SKM-1 (cell line): ENCODE data around the gene ARID3C.

Source experiments
- DNase-seq: peaks from one replicate; lab custom pipeline; 2025; ENCODE audit not compliant: unreplicated experiment; lab: John Stamatoyannopoulos, UW

The ARID3C gene

DNA sequence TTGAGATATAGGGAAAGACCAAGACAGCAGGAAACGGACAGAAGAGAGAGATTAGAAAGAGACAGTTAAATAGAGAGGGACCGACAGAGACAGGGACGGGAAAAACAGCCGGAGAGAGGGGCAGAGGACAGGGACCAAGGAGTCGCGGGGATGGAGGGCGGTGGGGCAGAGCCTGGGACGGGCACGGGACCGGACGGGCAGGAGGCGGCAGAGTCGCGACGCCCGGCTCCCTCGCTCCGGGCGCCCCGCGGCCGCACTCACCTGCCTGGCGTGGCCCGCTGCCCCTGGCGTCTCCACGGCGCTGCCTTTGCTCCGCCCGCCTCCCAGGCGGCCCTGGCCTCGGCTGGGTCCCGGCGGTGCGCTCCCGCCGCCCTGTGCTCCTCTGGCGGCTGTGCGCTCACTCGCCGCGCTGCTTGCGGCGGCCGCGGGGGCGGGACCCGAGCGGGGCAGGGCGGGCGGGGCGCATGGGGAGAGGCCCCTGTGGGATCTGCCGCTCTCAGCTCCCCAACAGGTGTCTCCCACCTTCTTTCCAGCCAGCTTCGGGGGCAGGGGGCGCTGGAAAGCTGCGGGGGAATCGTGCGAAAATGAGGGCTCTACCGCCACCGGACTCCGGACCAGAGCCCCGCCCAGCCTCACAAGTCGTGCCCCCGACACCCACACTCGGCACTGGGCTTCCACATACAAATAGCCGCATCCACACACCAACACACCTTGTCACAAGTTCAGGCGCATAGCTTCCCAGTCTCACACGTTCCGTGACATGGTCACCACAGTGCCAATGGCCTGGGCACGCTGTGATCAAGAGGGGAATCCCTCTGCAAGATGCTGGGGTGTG, at the start of gene ARID3C:
Gene ARID3C (minus strand): TSS at position 411 of the 835 bp plus-strand sequence. CDS start 1,052 bp downstream, outside the sequence.
- no peak for DNase-seq

DNA sequence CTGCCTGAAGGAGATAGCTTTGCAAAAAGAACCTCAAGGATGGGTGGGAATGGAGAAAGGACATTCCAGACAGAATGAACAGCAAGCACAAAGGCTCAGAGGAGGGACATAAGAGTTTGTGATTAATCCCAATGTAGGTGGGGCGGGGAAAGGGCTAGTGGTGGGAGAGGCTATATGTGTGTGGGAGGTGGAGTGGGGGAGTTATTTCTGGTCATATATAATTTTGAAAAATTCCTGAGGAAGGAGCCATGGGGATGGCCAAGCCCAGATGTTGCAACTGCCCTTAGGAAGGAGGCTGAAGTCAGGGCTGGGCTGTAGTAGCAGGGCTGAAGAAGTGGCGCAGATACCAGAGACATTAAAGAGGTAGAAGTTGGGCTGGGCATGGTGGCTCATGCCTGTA, 47.0 kb upstream of the ARID3C start:
- no peak for DNase-seq

- DNase-seq = peak; percentile 59
Observed at GRCh38 chr9:34675048-34675714, 46.3 kb upstream of the ARID3C start.

DNA sequence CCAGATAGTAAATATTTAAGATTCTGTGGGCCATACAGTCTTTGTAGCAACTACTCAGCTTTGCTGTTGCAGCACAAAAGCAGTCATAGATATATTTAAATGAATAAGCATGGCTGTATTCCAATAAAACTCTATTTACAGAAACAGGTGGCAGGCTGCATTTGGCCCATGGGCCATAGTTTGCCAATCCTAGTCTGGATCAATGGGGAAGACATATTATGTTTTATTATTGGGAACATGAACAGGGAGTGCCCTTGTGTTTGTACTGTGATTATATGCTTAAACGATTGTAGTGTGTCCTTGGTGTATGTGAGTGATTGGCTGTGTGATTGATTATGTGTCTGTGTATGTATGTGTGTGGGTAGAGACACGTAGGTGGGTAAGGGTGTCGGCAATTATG, 45.6 kb upstream of the ARID3C start:
- DNase-seq = no peak

- DNase-seq = no peak
Observed at GRCh38 chr9:34671307-34671706, 42.4 kb upstream of the ARID3C start.

DNA sequence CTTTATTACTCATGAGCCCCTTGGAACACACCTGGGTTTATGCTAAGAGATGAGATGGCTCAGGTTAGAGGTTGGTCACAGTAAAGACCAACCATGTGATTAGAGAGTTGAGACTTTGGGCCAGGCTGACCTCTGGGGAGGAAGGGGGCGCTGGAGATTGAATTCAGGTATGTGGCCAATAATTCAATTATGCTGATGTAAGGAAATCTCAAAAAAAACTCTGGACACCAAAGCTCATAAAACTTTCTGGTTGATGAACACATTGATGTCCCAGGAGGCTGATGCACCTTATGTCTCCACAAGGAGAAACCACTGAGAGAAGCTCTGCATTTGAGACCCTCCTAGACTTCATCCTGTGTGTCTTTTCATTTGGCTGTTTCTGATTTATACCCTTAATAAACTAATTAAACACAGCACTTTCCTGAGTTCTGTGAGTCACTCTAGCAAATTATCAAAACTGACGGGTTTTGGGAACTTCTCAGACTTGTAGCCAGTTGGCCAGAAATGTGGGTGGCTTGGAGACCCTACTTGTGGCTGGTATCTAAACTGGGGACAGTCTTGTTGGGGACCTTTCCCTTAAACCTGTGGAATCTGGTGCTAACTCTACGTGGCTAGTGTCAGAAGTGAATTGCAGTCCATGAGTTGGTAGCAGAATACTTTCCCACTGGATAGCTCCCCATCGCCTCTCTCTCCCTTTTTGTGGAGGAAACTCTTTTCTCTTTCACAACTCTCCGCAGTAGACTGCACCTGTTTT, 41.1 kb upstream of the ARID3C start:
- DNase-seq = no peak

DNA sequence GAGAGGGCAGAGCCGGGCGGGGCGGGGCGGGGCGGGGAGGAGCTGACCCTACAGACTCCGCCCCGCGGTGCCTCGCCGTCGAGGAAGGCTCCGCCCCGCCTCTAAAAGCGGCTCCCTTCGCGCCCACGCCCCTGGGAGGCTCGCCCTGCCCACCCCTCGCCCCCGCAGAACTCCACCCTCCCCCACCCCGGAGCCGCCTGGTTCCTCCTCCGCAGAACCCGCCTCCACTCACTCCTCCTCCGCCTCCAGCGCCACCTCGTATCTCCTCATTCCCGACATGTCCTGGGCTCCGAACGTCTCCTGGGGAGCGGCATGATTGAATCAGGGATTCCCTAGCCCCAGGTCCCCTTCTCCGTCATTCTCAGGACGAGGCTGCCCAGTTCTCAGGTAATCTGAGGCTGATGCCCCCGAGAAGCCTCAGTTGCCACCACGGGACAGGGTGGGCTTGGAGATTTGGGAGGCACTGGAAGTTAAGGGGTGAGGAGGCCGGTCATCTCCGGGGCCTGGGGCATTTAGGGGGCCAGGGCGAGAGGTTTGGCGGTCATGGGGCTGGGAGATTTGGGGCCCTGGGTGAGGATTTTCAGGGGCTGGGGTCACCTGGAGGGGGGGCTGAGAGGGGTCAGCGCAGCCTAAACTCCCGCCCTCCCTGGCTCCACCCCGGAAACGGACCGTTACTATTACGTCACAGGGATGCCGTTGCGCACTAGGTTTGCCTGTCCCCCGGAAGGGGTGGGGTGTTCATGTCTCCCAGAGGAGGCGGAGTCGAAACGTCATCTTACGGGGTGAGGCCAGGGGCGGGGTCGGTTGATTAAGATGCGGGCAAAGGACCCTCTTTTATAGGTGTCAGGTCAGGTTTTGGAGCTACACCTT, 36.8 kb upstream of the ARID3C start:
- peak; percentile 94 for DNase-seq

DNA sequence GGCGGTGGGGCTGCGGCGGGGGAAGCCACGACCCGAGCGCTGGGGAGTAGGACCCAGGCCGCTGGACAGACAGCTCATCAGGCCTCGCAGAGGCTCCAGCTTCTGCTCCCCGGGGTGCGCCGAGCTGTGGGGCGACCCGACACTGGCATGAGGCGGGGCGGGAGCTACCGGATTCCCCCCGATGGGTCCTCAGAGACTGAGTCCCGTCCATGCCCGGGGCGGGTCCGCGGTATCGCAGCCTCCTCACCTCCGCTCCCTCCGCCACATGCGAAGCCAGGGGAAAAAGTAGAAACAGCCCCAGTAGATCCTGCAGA, 36.2 kb upstream of the ARID3C start:
- DNase-seq = no peak

DNA sequence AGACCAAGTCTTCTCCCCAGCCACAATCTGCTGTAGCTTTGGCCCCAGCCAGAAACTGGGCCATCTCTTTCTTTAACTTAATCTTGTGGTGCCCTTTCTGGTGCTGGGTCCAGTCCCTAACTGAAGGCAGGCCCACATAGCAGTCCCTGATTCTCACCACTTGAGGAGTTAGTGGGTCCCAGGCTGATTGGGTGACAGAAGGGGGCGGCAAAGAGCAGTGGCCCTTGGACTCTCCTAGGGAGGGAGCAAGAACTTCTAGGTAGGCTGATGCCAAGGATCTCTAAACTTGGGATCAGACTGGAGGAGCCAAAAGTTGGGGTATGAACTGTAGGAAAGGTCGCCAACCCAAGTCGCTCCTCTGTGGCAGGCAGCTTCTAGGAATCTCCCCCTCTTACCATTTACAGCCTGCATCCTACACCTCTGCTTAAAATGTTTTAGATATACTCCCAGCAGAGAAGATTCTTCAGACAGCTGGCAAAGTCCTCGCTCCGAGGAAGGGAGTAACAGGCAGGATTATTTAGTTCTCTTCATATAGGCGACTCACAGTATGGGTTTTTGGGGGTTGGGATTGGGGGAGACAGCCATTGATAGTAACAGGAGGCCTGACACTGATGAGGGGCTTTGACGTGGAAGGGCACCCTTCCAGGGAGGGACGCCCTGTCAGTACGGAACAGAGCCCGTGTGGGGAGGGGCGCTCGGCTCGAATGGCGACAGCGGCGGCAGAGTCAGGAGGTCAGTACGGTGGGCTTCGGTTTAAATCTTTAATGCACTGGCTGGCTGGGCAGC, 35.6 kb upstream of the ARID3C start:
- DNase-seq = peak; percentile 70

- no peak for DNase-seq
Observed at GRCh38 chr9:34663303-34663605, 34.4 kb upstream of the ARID3C start.

DNA sequence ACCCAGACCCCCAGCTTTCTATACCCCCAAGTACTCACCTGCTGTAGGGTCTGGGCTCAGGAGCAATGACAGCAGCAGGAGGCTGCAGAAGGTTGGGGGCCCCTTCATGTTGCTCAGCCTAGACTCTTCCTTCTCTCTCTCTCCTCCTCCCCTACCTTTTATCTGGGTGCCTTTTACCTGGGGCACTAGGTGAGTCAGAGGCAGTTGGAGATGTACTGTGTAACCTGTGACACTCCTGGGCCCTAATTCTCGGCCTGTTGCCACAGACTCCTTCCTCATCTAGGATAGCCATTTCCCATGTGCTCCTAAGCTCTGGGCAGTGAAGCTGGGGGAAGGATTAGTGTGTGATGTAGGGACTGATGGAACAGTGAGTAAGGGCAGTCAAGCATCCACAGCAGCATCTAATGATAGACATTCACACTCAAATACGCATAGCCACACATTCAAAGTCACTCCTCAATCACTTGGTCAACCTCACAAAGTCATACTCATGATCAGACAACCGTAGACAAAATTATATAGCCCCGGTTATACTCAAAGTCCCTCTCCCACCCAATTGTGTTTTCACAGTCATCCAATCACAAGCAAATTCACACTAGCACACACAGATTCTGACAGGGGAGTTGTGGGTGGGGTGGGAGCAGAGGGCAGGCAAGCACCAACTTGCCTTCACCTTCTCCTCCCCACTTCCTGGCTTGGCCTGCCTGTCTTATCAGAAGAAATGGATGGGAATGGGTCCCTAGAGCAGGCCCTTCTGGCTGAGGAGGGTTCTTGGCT, 33.8 kb upstream of the ARID3C start, which contains the start of gene CCL27:
Gene CCL27 (minus strand): TSS at position 132 of the 777 bp plus-strand sequence. CDS start 24 bp downstream, at position 108.
- no peak for DNase-seq

- no peak for DNase-seq
Observed at GRCh38 chr9:34659592-34660253, 30.9 kb upstream of the ARID3C start.

DNA sequence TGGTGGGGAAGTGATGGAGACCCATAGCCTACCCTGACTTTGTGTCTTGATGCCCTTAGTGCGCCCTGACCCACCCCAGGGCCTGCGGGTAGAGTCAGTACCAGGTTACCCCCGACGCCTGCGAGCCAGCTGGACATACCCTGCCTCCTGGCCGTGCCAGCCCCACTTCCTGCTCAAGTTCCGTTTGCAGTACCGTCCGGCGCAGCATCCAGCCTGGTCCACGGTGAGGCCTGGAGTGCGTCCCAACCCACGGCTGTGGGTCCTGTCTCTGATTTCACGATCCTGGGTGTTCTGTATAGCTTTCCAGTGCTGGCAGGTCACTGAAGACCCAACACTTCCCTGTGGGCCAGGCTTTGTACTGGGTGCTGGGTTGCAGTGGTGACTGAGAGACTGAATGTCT, 29.6 kb upstream of the ARID3C start:
- no peak for DNase-seq

DNA sequence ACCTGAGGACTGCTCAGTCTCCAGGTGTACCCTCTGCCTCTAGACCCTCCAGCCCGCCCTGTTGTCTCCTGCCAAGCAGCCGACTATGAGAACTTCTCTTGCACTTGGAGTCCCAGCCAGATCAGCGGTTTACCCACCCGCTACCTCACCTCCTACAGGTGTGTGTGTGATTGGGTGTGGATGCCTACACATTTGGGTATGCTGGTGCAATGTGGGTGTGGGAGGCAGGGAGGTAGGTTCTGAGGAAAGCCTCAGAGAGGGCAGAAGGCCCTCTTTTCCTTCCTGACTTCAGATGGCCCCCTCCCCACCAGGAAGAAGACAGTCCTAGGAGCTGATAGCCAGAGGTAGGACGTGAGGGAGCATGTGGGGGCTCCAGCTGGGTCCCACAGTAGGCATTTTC, 28.1 kb upstream of the ARID3C start:
- DNase-seq = no peak

DNA sequence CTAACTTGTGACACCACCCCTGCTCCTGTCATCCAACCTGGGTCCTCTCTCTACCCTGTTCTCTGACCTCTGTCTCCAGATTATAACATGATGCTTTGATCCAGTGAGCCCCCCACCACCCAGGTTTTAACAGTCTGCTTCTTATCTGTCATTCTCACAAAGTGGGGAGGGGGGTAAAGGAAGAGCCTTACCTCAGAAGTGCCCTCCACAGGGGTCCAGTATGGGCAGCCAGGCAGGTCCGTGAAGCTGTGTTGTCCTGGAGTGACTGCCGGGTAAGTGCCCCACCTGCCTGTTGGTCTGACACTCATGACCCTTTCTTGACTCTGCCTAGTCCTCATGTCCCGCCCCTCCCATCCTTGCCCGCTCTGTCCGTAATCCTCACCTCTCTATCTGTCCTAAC, 26.5 kb upstream of the ARID3C start:
- no peak for DNase-seq

- no peak for DNase-seq
Observed at GRCh38 chr9:34654323-34655051, 25.6 kb upstream of the ARID3C start.

DNA sequence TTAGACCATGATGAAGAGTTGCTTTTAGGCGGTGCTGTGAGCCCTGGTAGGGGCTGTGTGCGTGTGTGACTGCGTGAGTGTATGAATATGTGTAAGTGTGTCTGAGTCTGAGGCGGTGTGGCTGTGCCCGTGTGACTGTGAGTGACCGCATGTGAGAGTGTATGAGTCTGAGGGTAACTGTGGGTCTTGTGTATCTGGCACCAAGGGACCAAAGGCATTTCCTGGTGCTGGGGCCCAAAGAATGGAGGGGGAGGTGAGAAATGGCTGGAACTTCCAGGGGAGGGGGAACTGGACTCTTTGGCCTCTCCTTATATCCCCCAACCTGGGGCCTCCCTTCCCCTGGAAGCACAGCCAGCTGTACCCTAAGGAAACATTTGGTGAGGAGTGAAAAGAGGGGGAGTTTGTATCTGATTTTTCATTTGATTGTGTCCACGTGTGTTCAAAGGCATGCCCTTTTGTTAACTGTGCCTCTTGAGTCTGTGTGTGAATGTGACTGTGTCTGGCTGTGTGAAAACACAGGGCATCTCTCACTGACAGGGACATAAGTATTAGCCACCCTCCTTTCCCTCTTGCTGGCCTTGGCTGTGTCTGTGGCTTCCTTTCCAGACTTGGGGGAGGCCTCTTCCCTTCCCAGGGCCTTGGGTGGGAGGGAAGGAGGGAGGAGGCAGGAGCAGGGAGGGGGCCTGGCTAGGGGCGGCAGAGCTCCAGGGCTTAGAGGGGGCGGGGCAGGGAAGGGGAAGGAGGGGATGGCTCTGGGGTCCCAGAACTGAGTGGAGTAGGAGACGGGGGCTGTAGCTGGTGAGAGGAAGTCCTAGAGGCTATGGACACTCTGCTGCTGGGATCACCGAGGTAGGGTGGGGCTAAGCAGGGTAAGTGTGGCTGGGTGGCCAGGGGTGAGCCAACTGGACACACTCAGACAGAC, 24.5 kb upstream of the ARID3C start:
- no peak for DNase-seq
